ELF-1 (cell line): ENCODE measurements around the gene NAALADL2.
A peak's percentile ranks its signal among the peaks of the same experiment; 100 is the strongest.

Source experiments
- DNase-seq: peaks from one replicate; pipeline ENCODE4 v3.0.0-alpha.2; 2016; ENCODE audit warnings: low read depth, low spot score

The NAALADL2 gene

DNA sequence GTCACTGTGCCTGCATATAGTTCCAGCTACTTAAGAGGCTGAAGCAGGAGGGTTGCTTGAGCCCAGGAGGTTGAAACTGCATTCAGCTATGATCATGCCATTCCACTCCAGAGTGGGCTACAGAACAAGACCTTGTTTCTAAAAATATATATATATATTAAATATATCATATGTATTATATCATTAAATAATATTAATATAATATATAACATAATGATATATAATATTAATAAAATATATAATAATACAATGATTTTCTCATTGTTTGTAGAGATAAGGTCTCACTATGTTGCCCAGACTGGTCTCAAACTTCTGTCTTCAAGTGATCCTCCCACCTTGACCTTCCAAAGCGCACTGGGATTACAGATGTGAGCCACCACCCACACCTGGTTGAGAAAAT, 101.8 kb downstream of the NAALADL2 start:
- DNase-seq, result no peak

DNA sequence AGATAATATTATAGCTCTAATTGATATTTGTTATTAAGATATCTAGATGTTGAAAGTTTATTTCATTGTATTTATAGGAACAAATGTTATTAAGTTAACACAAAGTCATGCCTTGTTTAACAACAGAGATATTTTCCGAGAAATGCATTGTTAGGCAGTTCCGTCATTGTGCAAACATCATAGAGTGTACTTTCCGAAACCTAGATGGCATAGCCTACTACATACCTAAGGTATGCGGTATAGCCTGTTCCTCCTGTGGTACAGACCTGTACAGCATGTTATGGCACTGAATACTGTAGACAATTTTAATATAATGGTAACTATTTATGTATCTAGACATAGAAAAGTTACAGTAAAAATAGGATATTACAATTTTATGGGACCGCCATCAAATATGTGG, 114.3 kb downstream of the NAALADL2 start:
- DNase-seq, result no peak

GRCh38 chr3:174986685-174987084, 127.6 kb downstream of the NAALADL2 start:
- DNase-seq, result no peak

- DNase-seq, result no peak
These were observed 142.0 kb downstream of the NAALADL2 start for GRCh38 chr3:175001091-175001490.

DNA sequence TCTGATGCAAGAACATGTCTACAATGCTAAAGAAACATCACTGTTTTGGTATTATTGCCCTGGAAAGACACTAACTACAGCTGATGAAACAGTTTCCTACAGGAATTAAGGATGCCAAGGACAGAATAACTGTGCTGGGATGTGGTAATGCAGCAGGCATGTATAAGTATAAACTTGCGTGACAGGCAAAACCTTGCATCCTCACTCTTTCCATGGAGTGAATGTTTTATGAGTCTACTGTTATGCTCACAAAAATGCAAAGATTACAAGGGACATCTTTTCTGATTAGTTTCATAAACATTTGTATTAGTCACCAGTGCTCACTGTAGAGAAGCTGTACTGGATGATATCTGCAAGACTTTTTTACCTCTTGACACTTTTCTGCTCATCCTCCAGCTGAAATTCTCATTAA, 143.6 kb downstream of the NAALADL2 start:
- DNase-seq, result no peak

- no peak for DNase-seq
These were observed 144.5 kb downstream of the NAALADL2 start for GRCh38 chr3:175003590-175003989.

DNA sequence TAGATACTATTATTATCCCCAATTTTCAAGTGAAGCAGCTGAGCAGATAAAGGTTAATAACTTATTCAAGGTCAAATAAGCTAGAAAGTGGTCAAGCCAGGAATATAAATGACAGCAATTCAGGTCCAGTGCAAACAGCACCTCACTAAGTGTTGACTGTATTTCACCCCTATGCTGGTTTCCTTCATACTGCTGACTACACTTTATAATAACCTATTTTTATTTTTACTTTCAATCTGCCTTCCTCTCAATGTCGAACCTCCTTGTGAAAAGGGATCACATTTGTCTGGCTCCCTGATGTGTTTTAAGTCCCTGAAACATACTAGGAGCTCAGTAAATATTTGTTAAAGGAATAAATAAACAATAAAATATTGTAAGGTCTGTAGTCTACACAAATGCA, 146.1 kb downstream of the NAALADL2 start:
- DNase-seq, result no peak

- DNase-seq, result no peak
These were observed 146.7 kb downstream of the NAALADL2 start for GRCh38 chr3:175005881-175006280.

DNA sequence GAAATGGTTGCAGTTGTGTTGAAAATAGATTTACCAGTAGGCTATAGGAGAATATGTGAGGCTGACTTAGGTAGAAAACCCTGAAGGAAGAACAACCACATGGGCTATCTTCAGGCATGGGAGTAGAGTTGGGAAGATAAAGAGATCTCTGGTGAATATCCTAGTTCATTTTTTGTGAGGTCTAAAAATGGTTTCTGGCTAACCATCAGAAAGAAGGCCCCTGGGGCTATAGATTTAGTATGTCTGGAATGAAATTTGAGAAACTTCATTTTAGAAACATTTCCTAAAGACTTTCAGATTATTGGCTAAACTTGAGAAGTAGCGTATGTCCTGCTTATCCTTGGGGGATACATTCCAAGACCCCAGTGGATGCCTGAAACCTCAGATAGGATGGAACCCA, 148.2 kb downstream of the NAALADL2 start:
- DNase-seq, result no peak

- DNase-seq, result no peak
These were observed 150.2 kb downstream of the NAALADL2 start for GRCh38 chr3:175009295-175009694.

GRCh38 chr3:175015056-175015635, 156.0 kb downstream of the NAALADL2 start:
- DNase-seq, result no peak

GRCh38 chr3:175018946-175019727, 160.0 kb downstream of the NAALADL2 start:
- DNase-seq, result no peak

GRCh38 chr3:175020101-175020500, 161.0 kb downstream of the NAALADL2 start:
- no peak for DNase-seq

- DNase-seq, result no peak
These were observed 170.7 kb downstream of the NAALADL2 start for GRCh38 chr3:175029828-175030227.

DNA sequence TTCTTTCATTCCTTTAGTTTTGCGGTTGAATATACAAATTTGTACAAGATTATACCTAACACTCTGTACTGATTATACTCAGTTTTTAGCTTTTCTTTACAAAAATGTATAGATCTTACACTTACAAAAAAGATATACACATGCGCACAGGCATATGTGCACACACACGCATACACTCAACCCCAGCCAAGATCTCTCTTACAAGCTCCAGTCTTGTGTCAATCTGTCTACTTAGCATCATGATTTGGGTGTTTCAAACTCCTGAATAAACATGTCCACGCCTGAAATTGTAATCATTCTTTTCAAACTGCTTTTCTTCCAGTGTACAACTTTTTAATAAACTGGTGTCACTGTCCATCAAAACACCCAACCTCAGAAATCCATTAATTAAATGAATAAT, 180.7 kb downstream of the NAALADL2 start:
- DNase-seq, result no peak

- DNase-seq, result no peak
These were observed 182.2 kb downstream of the NAALADL2 start for GRCh38 chr3:175041369-175041768.

GRCh38 chr3:175046601-175047000, 187.5 kb downstream of the NAALADL2 start:
- DNase-seq, result no peak

DNA sequence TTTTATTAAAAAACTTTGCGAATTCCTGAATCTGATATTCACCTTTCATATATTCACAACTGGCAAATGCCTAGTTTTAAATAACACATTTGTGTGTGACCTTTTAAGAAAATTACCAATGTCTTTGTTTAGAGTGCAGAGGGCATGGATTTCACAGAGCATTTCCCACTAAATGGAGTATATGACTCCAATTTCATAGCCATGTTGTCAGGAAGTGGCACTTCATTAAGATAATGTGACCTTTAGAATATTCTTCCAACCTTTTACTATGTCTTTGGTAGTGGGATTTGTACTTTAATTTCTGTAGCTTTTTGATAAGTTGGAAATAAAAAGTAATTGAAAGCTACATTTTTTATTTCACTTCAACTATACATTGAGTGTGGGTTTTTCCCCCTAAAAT, 188.7 kb downstream of the NAALADL2 start:
- no peak for DNase-seq

DNA sequence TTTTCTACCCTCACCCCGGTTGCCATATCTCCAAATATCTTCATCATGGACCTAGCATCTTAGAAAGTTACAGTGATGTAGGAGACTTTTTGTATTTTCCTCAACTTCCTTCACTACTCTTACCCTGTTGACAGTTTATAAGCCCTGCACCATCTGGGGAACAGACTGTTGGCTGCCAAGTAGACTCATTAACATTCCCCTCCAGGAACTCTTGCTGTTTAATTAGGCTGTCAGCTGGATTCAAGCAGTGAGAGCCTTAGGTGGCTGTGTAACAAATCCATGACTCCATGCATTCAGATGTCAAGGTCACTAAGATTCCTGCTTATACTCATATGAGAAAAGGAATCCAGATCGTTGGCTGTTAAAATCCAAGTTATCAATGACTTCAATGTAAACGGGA, 198.3 kb downstream of the NAALADL2 start:
- DNase-seq, result peak; percentile 21

DNA sequence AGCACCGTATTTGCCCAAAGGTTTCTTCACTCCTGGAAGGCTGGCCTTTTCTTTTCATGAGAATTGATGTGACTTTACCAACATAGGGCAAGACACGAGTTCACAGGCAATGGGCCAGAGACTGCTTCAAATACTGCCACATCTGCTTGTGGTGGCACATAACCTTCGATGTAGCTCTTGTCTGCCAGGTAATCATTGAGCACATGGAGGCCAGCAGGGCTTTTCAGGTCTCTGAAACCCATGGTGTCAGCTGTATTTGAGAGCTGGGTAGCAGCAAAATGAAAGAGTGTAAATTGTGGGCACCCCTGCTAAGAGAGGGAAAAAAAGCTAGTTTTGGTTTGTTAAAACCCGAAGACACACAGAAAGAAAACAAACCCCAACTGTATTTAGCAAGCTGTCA, 200.7 kb downstream of the NAALADL2 start:
- DNase-seq, result no peak

DNA sequence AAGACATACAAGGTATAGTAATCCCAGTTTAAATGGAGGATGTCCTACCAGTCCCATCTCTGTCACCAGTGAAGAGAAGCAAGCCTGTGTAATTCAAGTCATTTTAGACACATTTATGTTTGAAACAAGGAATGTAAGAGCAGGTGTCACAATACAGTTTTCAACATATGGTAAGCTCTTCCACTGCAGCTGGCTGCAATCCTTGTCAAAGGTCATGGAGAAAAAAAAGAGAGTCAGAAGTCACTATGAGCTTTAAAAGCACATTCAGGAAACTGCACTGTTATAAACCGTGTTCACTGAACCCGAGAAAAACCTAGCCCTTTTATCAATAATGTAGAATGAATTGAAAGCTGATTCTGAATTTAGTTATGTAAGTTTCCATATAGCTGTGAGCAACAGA, 206.4 kb downstream of the NAALADL2 start:
- no peak for DNase-seq

DNA sequence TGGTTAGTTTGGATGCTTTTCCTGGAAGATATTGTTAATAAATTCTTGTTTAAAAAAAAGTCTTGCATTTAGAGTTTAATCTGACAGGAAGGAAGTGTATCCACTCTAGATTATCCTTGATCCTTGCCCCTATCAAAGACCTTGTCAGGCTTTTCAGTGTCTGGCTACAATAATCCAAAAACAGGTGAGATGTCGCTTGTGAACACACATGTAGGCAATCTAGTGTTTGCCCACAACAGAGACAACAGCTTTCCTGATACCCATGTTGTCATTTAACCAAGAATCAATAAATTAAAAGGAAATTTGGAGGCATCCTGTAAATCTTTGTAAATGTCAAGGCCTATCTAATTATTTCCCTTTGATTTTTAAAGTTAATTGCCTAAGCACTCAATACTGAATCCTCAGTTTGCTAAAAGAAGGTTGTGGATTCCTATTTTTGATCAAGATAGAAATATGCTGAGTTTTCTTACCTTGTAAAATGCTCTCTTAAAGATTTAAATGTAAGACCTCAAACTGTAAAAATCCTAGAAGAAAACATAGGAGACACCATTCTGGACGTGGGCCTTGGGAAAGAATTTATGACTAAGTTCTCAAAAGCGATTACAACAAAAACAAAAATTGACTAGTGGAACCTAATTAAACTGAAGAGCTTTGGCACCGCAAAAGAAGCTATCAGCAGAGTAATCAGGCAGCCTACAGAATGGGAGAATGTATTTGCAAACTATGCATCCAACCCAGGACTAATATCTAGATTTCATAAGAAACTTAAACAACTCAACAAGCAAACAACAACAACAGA, 207.7 kb downstream of the NAALADL2 start:
- no peak for DNase-seq

GRCh38 chr3:175068587-175068986, 209.5 kb downstream of the NAALADL2 start:
- DNase-seq, result no peak
